ENCODE data around the gene LCE7A.

LCE7A gene

GRCh38 chr1:152880316-152880715, 20.5 kb downstream of the LCE7A start:
- no peak for DNase-seq (ENCODE audit: low read depth)

GRCh38 chr1:152880907-152881306, 21.1 kb downstream of the LCE7A start:
- DNase-seq (ENCODE audit: low read depth) = no peak

GRCh38 chr1:152884085-152884484, 24.3 kb downstream of the LCE7A start:
- no peak for DNase-seq (ENCODE audit: low read depth)

- no peak for DNase-seq (ENCODE audit: low read depth)
Observed at GRCh38 chr1:152884506-152884905, 24.7 kb downstream of the LCE7A start.

GRCh38 chr1:152884966-152885624, 25.3 kb downstream of the LCE7A start:
- no peak for DNase-seq (ENCODE audit: low read depth)

- no peak for DNase-seq (ENCODE audit: low read depth)
Observed at GRCh38 chr1:152886085-152886484, 26.3 kb downstream of the LCE7A start.

GRCh38 chr1:152886758-152887409, 27.1 kb downstream of the LCE7A start:
- DNase-seq (ENCODE audit: low read depth) = no peak

GRCh38 chr1:152888126-152888525, 28.3 kb downstream of the LCE7A start:
- no peak for DNase-seq (ENCODE audit: low read depth)

- DNase-seq (ENCODE audit: low read depth) = no peak
Observed at GRCh38 chr1:152899027-152899426, 39.2 kb downstream of the LCE7A start.

- no peak for DNase-seq (ENCODE audit: low read depth)
Observed at GRCh38 chr1:152899883-152900282, 40.1 kb downstream of the LCE7A start.

- DNase-seq (ENCODE audit: low read depth) = no peak
Observed at GRCh38 chr1:152901631-152902030, 41.8 kb downstream of the LCE7A start.

GRCh38 chr1:152902636-152903035, 42.8 kb downstream of the LCE7A start:
- DNase-seq (ENCODE audit: low read depth) = no peak

GRCh38 chr1:152904688-152905440, 45.1 kb downstream of the LCE7A start:
- DNase-seq (ENCODE audit: low read depth) = no peak

GRCh38 chr1:152906023-152906565, 46.3 kb downstream of the LCE7A start:
- DNase-seq (ENCODE audit: low read depth) = no peak

- no peak for DNase-seq (ENCODE audit: low read depth)
Observed at GRCh38 chr1:152907686-152908601, 48.1 kb downstream of the LCE7A start, which contains the start of gene IVL. IVL (plus strand) TSS chr1:152908546; CDS start chr1:152909798, 1,252 bp downstream.

- DNase-seq (ENCODE audit: low read depth) = no peak
Observed at GRCh38 chr1:152909206-152909605, 49.4 kb downstream of the LCE7A start.

Data from stimulated activated CD4-positive, alpha-beta T cell treated with anti-CD3 and anti-CD28 coated beads, Interleukin-2, amount 100 ng/mL, for 4 hours (primary cell).